Measurements from ENCODE around the gene MEA1. TPM values are rescaled to one million over a fixed set of nuclear protein-coding genes. Genes with fewer than 3 reads are reported as not detected.

The MEA1 gene
- total and polyA plus RNA-seq, 2 experiments from 2014 or later, result 70.5 to 205 TPM

GRCh38 chr6:43032326-43032725 is 18.6 kb upstream of the MEA1 start:
- H3K9me3 Mint-ChIP-seq, result no peaks in the 10 kb centered on the region
- Histone ChIP-seq H2AFZ (no peak overlapping the region), H3K9me2 (ENCODE audit: insufficient read depth) (no peaks in the 10 kb centered on the region), H3K27me3 (ENCODE audit: insufficient read depth) (no peaks in the 10 kb centered on the region), H3K4me3 (no peak overlapping the region), H3K4me1 (ENCODE audit: insufficient read depth) (no peaks in the 10 kb centered on the region), H3K36me3 (ENCODE audit: insufficient read depth) (peaks cover 27% of the 10 kb centered on the region), H4K20me1 (replicated peaks; ENCODE audit: insufficient read depth) (peaks cover 12% of the 10 kb centered on the region), H3K27ac (ENCODE audit: low read depth) (0 out of 2 replicates have a peak overlapping the region, but pooled peaks have one; percentile 59), H3K4me2 (no peak overlapping the region), H3K79me2 (replicated peaks; ENCODE audit: insufficient read depth) (no peaks in the 10 kb centered on the region), H3F3A (replicated peaks; ENCODE audit: low read depth) (peaks cover 21% of the 10 kb centered on the region)
- ATAC-seq, result no peak
- H3K27ac Mint-ChIP-seq, result no peak overlapping the region
- no peaks in the 10 kb centered on the region for H3K4me1 Mint-ChIP-seq
- DNase-seq (ENCODE audit: low spot score), result no peak
- H3K4me3 Mint-ChIP-seq, result no peak overlapping the region
- peaks cover 78% of the 10 kb centered on the region for H3K36me3 Mint-ChIP-seq (ENCODE audit: low read depth)
- TF ChIP-seq ZNF331 (CRISPR knock-in tag; IDR thresholded peaks at IDR 0.05; ENCODE audit: low read depth) (no peak), CREB1 (CRISPR knock-in tag; IDR thresholded peaks at IDR 0.05; ENCODE audit: low read depth) (no peak), STAT1 (IDR thresholded peaks at IDR 0.05; ENCODE audit: unreplicated experiment) (no peak)
- peaks cover 3% of the 10 kb centered on the region for H3K27me3 Mint-ChIP-seq (ENCODE audit: insufficient read depth, low read depth, poor library complexity)

- Mint-ChIP-seq H3K36me3 (ENCODE audit: low read depth) (peaks cover 90% of the 10 kb centered on the region), H3K27ac (no peak overlapping the region), H3K4me1 (no peaks in the 10 kb centered on the region), H3K4me3 (no peak overlapping the region), H3K9me3 (no peaks in the 10 kb centered on the region), H3K27me3 (ENCODE audit: insufficient read depth, low read depth, poor library complexity) (peaks cover 2% of the 10 kb centered on the region)
- no peak overlapping the region for H3K27ac ChIP-seq (ENCODE audit: low read depth)
- H3K79me2 ChIP-seq (replicated peaks; ENCODE audit: insufficient read depth), result peaks cover 7% of the 10 kb centered on the region; the same call in 1 of the 2 replicates
- DNase-seq (ENCODE audit: low spot score), result no peak
- no peak for TF ChIP-seq NANOG (IDR thresholded peaks at IDR 0.05; ENCODE audit: borderline replicate concordance)
- H2AFZ ChIP-seq, result no peak overlapping the region
- H3K9me2 ChIP-seq (ENCODE audit: insufficient read depth), result no peaks in the 10 kb centered on the region
- H3K27me3 ChIP-seq (ENCODE audit: insufficient read depth), result no peaks in the 10 kb centered on the region
- H4K20me1 ChIP-seq (replicated peaks; ENCODE audit: insufficient read depth), result peaks cover 24% of the 10 kb centered on the region
- no peaks in the 10 kb centered on the region for H3K4me1 ChIP-seq (ENCODE audit: insufficient read depth)
- H3K4me3 ChIP-seq, result no peak overlapping the region
- no peak overlapping the region for H3K4me2 ChIP-seq
- peaks cover 55% of the 10 kb centered on the region for H3K36me3 ChIP-seq (ENCODE audit: insufficient read depth)
- ATAC-seq, result no peak
- peaks cover 42% of the 10 kb centered on the region for H3F3A ChIP-seq (replicated peaks; ENCODE audit: low read depth)
These were observed 15.4 kb upstream of the MEA1 start for GRCh38 chr6:43029120-43029519.

- Histone ChIP-seq H3K9me2 (ENCODE audit: insufficient read depth) (no peaks in the 10 kb centered on the region), H3K4me2 (no peak overlapping the region), H3K4me3 (no peak overlapping the region), H3F3A (replicated peaks; ENCODE audit: low read depth) (peaks cover 39% of the 10 kb centered on the region), H3K79me2 (replicated peaks; ENCODE audit: insufficient read depth) (peaks cover 32% of the 10 kb centered on the region), H4K20me1 (replicated peaks; ENCODE audit: insufficient read depth) (peaks cover 21% of the 10 kb centered on the region), H3K27me3 (ENCODE audit: insufficient read depth) (no peaks in the 10 kb centered on the region), H3K4me1 (ENCODE audit: insufficient read depth) (no peaks in the 10 kb centered on the region), H2AFZ (no peak overlapping the region), H3K27ac (ENCODE audit: low read depth) (no peak overlapping the region), H3K36me3 (ENCODE audit: insufficient read depth) (peaks cover 55% of the 10 kb centered on the region)
- Mint-ChIP-seq H3K27ac (no peak overlapping the region), H3K4me1 (no peaks in the 10 kb centered on the region), H3K9me3 (no peaks in the 10 kb centered on the region; the same call in 1 of the 3 replicates), H3K36me3 (ENCODE audit: low read depth) (peaks cover 84% of the 10 kb centered on the region), H3K27me3 (ENCODE audit: insufficient read depth, low read depth, poor library complexity) (peaks cover 2% of the 10 kb centered on the region), H3K4me3 (no peak overlapping the region)
- no peak for TF ChIP-seq ZNF114 (CRISPR knock-in tag; IDR thresholded peaks at IDR 0.05)
- TF ChIP-seq NANOG (IDR thresholded peaks at IDR 0.05; ENCODE audit: borderline replicate concordance), result no peak
- no peak for TF ChIP-seq EZH2 (IDR thresholded peaks at IDR 0.05; ENCODE audit: low read depth, unreplicated experiment)
- no peak for TF ChIP-seq ZNF462 (CRISPR knock-in tag; IDR thresholded peaks at IDR 0.05)
- peak; percentile 38 for TF ChIP-seq EZH2phosphoT487 (IDR thresholded peaks at IDR 0.05; ENCODE audit: unreplicated experiment)
- ATAC-seq (no peak), DNase-seq (ENCODE audit: low spot score) (no peak)
These were observed 12.6 kb upstream of the MEA1 start for GRCh38 chr6:43026365-43026764.
